ENCODE data around the gene DMRT1. TPM values are rescaled to one million over a fixed set of nuclear protein-coding genes. Genes with fewer than 3 reads are reported as not detected.

Gene DMRT1
- total and polyA plus RNA-seq, 11 donors, result not detected

- Histone ChIP-seq H3K27me3 (peaks cover 5 to 92% (median 57%) of the 10 kb centered on the region in 9 donors), H3K9me3 (no peaks in the 10 kb centered on the region), H3K36me3 (no peaks in the 10 kb centered on the region), H3K4me1 (no peaks in the 10 kb centered on the region), H3K4me3 (no peak overlapping the region), H3K27ac (no peak overlapping the region)
- DNase-seq (no peak), ATAC-seq (no peak)
- intact Hi-C loops (cut with DNase I), result no loop called here
- TF ChIP-seq CTCF (IDR thresholded peaks at IDR 0.05), result no peak
- no peak for TF ChIP-seq POLR2A (IDR thresholded peaks at IDR 0.05)
- 63 to 71% (median 67%) methylated on average over 6 of the region's 6 CpGs for WGBS, 4 donors
Measured at GRCh38 chr9:962023-962422, 120.5 kb downstream of the DMRT1 start.

- Histone ChIP-seq H3K4me1 (peaks cover 0 to 13% (median 0%) of the 10 kb centered on the region in 12 donors), H3K36me3 (no peaks in the 10 kb centered on the region), H3K4me3 (no peak overlapping the region), H3K27me3 (peaks cover 18 to 100% (median 82%) of the 10 kb centered on the region in 9 donors), H3K9me3 (no peaks in the 10 kb centered on the region), H3K27ac (no peak overlapping the region)
- 17 to 24% (median 22%) methylated on average over 4 of the region's 4 CpGs for WGBS, 4 donors
- TF ChIP-seq POLR2A (IDR thresholded peaks at IDR 0.05) (no peak), CTCF (IDR thresholded peaks at IDR 0.05) (no peak)
- no peak for ATAC-seq
- intact Hi-C loops (cut with DNase I), result no loop called here
- no peak for DNase-seq
Measured at GRCh38 chr9:965497-965896, 124.0 kb downstream of the DMRT1 start.

- intact Hi-C loops (cut with DNase I), result no loop called here
- peaks cover 0 to 26% (median 6%) of the 10 kb centered on the region in 12 donors for H3K4me1 ChIP-seq
- DNase-seq (no peak), ATAC-seq (no peak)
- WGBS, 4 donors, result 14 to 21% (median 15%) methylated on average over 3 of the region's 3 CpGs
- no peak for TF ChIP-seq CTCF (IDR thresholded peaks at IDR 0.05)
- H3K9me3 ChIP-seq, result no peaks in the 10 kb centered on the region
- no peak overlapping the region for H3K4me3 ChIP-seq
- no peaks in the 10 kb centered on the region for H3K36me3 ChIP-seq
- peaks cover 32 to 100% (median 90%) of the 10 kb centered on the region in 9 donors for H3K27me3 ChIP-seq
- no peak overlapping the region for H3K27ac ChIP-seq
Measured at GRCh38 chr9:966870-967269, 125.4 kb downstream of the DMRT1 start.

GRCh38 chr9:967436-967835, 125.9 kb downstream of the DMRT1 start:
- ATAC-seq, result no peak
- intact Hi-C loops (cut with DNase I), result no loop called here
- H3K4me3 ChIP-seq, result no peak overlapping the region
- 8 to 12% (median 10%) methylated on average over 6 of the region's 6 CpGs for WGBS, 4 donors
- H3K36me3 ChIP-seq, result no peaks in the 10 kb centered on the region
- peaks cover 0 to 32% (median 11%) of the 10 kb centered on the region in 12 donors for H3K4me1 ChIP-seq
- H3K9me3 ChIP-seq, result no peaks in the 10 kb centered on the region
- TF ChIP-seq POLR2A (IDR thresholded peaks at IDR 0.05) (no peak), CTCF (IDR thresholded peaks at IDR 0.05) (no peak)
- peaks cover 38 to 100% (median 91%) of the 10 kb centered on the region in 9 donors for H3K27me3 ChIP-seq
- no peak overlapping the region for H3K27ac ChIP-seq
- no peak for DNase-seq

Measured in heart left ventricle (tissue), 16 donors.